ENCODE data around the gene PITPNM3. TPM values are rescaled to one million over a fixed set of nuclear protein-coding genes. Genes with fewer than 3 reads are reported as not detected.

Gene PITPNM3
- total RNA-seq, 2 experiments from 2014 or later: 0.87 to 0.92 TPM

DNA sequence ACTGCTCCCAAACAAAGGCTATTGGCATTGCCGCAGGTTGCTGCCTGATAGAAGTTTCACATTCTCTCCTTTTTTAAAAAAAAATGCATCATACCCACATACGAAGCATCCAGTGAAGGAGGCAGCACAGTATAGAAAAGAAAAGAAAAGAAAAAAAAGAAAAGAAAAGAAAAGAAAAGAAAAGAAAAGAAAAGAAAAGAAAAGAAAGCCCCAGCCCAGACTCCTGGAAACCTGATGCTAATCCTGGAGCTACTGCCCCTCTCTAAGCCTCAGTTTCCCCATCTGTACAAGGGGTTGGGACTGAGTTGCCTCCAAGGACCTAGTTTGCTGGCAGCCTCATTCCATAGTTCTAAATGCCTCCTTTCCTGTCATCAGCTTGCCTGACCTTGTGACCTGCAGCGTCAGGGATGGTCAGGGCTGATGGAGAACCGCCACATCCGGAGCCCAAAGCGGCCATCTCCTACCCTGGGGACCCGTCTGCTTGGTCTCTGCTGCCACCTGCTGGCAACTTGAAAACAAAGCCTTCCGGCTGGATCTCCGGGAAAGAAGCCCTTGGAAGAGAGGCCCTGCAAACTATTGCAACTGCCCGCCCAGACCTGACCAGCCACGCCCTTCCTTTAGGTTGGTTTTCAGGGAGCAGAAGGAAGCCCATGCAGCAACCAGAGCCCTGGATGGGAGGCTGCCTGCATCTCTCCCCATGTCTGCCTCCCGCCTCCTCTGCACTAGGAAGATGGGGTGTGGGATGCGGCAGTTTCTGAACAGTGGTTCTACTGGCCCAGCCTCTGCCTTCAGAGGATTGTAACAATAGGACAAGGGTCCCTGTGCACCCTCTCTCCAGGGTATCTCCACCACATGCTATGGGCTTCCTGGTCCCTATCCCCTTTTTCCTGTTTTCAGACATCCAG, 134.4 kb downstream of the PITPNM3 start:
- ATAC-seq: peak; percentile 73
- no peaks in the 10 kb centered on the region for H3K9me3 Mint-ChIP-seq
- H3K27ac Mint-ChIP-seq: no peak overlapping the region
- CTCF ChIA-PET: interaction anchor here (0.6 to 4.1 kb wide), 6 partner anchors 9 to 905 kb away, joined by 3 to 21 read pairs (median 4); partner anchors contain the start of gene AIPL1
- H3K36me3 Mint-ChIP-seq (ENCODE audit: low read depth): no peaks in the 10 kb centered on the region
- H3K27me3 Mint-ChIP-seq: peaks cover 8% of the 10 kb centered on the region
- no peak overlapping the region for H3K4me3 Mint-ChIP-seq
- TF ChIP-seq CTCF (IDR thresholded peaks at IDR 0.05): peak; percentile 85
- no peaks in the 10 kb centered on the region for H3K4me1 Mint-ChIP-seq (ENCODE audit: low read depth)
- POLR2A ChIA-PET: no interaction called here
- intact Hi-C loops (cut with micrococcal nuclease): loop anchor here (5.0 kb wide), 1 partner anchor 830 kb away; no protein-coding TSS in a partner anchor
- peak; percentile 81 for DNase-seq

- intact Hi-C loops (cut with micrococcal nuclease): loop anchor here (5.0 kb wide), 1 partner anchor 828 kb away; no protein-coding TSS in a partner anchor
- ChIA-PET POLR2A (no interaction called here), CTCF (no interaction called here)
- Mint-ChIP-seq H3K27me3 (peaks cover 10% of the 10 kb centered on the region), H3K27ac (no peak overlapping the region), H3K9me3 (no peaks in the 10 kb centered on the region), H3K4me3 (no peak overlapping the region), H3K4me1 (ENCODE audit: low read depth) (no peaks in the 10 kb centered on the region), H3K36me3 (ENCODE audit: low read depth) (no peaks in the 10 kb centered on the region)
- DNase-seq (peak; percentile 34), ATAC-seq (peak; percentile 20)
- peak; percentile 44 for TF ChIP-seq CTCF (IDR thresholded peaks at IDR 0.05)
Observed at GRCh38 chr17:6420173-6420641, 136.1 kb downstream of the PITPNM3 start.

GRCh38 chr17:6415616-6416015, 140.7 kb downstream of the PITPNM3 start:
- Mint-ChIP-seq H3K36me3 (ENCODE audit: low read depth) (no peaks in the 10 kb centered on the region), H3K9me3 (no peaks in the 10 kb centered on the region), H3K27ac (no peak overlapping the region), H3K27me3 (peaks cover 4% of the 10 kb centered on the region), H3K4me3 (no peak overlapping the region), H3K4me1 (ENCODE audit: low read depth) (no peaks in the 10 kb centered on the region)
- no peak for ATAC-seq
- POLR2A ChIA-PET: no interaction called here
- intact Hi-C loops (cut with micrococcal nuclease): no loop called here
- no peak for TF ChIP-seq CTCF (IDR thresholded peaks at IDR 0.05)
- CTCF ChIA-PET: no interaction called here
- no peak for DNase-seq

DNA sequence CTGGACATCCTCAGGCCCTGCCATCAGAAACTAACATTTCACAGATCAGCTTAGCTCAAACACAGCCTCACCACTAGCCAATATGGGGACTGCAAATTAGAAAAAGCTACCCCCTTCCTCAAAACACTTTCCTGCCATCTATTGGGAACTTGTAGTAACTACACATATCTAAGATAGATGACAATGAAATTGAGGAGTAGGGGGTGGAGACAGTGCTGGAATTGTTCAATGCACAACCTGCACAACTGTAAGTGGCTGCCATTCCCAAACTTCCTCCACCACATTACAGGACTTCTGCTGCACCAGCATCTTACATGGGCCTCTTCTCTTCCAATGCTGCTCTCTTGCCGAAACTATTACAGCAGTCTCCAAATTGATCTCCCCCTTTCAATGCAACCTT, 143.3 kb downstream of the PITPNM3 start:
- peak; percentile 69 for ATAC-seq
- CTCF ChIA-PET: interaction anchor here (0.7 to 1.8 kb wide), 11 partner anchors 10 to 825 kb away, joined by 3 to 7 read pairs (median 3); no protein-coding TSS in a partner anchor

More for the DNA sequence above, 143.3 kb downstream of the PITPNM3 start:
- DNase-seq: no peak
- intact Hi-C loops (cut with micrococcal nuclease): no loop called here
- TF ChIP-seq CTCF (IDR thresholded peaks at IDR 0.05): peak; percentile 33
- Mint-ChIP-seq H3K4me3 (no peak overlapping the region), H3K36me3 (ENCODE audit: low read depth) (no peaks in the 10 kb centered on the region), H3K9me3 (no peaks in the 10 kb centered on the region), H3K27me3 (peaks cover 4% of the 10 kb centered on the region), H3K4me1 (ENCODE audit: low read depth) (no peaks in the 10 kb centered on the region), H3K27ac (no peak overlapping the region)
- POLR2A ChIA-PET: no interaction called here
